HL-60/S4 treated with phorbol 12-myristate 13-acetate at 8.2 ng/mL for 4 days and 3 days (cell line): ENCODE results near the gene SPATA2.
"Not testable (repeated sequence)": the region's sequence is repeated elsewhere in the genome, so short reads cannot be mapped to it uniquely, and the experiment has no call there.

ENCODE experiments used
- in situ Hi-C: fragments of 300-500 bp; cut with MboI; formaldehyde crosslinking; loops from 2 replicates; pipeline ENCODE4 v1.15.0; 2022; ENCODE audit warnings: low sequenced_read_pairs

The SPATA2 gene

GRCh38 chr20:49865559-49865958 lies 49.8 kb downstream of the SPATA2 start:
- in situ Hi-C loops, result no loop called here

GRCh38 chr20:49863666-49864065 lies 51.7 kb downstream of the SPATA2 start:
- in situ Hi-C loops, result no loop called here

GRCh38 chr20:49862607-49863200 lies 52.6 kb downstream of the SPATA2 start:
- in situ Hi-C loops, result no loop called here

- in situ Hi-C loops, result not testable (repeated sequence)
Observed at GRCh38 chr20:49861232-49861631, 54.1 kb downstream of the SPATA2 start.

- in situ Hi-C loops, result loop anchor here (10.0 kb wide), 1 partner anchor 245 kb away; no protein-coding TSS in a partner anchor
Observed at GRCh38 chr20:49859807-49860206, 55.5 kb downstream of the SPATA2 start.

- in situ Hi-C loops, result loop anchor here (10.0 kb wide), 1 partner anchor 244 kb away; no protein-coding TSS in a partner anchor
Observed at GRCh38 chr20:49859011-49859410, 56.3 kb downstream of the SPATA2 start.

GRCh38 chr20:49858076-49858585 lies 57.2 kb downstream of the SPATA2 start:
- in situ Hi-C loops, result loop anchor here (10.0 kb wide), 1 partner anchor 243 kb away; no protein-coding TSS in a partner anchor

- in situ Hi-C loops, result loop anchor here (10.0 kb wide), 1 partner anchor 242 kb away; no protein-coding TSS in a partner anchor
Observed at GRCh38 chr20:49856904-49857303, 58.4 kb downstream of the SPATA2 start.

GRCh38 chr20:49854190-49854875 lies 61.0 kb downstream of the SPATA2 start:
- in situ Hi-C loops, result loop anchor here (10.0 kb wide), 1 partner anchor 240 kb away; no protein-coding TSS in a partner anchor

GRCh38 chr20:49853640-49854039 lies 61.7 kb downstream of the SPATA2 start:
- in situ Hi-C loops, result loop anchor here (10.0 kb wide), 1 partner anchor 239 kb away; no protein-coding TSS in a partner anchor
